ENCODE results near the gene C9orf78.

- TF ChIP-seq EZH2 (IDR thresholded peaks at IDR 0.05; ENCODE audit: insufficient read depth, poor library complexity, severe bottlenecking): no peak
- no peak for TF ChIP-seq EZH2phosphoT487 (IDR thresholded peaks at IDR 0.05; ENCODE audit: insufficient read depth, low read depth)
Observed at GRCh38 chr9:129879991-129880653, 45.0 kb upstream of the C9orf78 start.
